ENCODE data around the gene ANKS1B.

Gene ANKS1B

GRCh38 chr12:99176871-99177270, 807.9 kb downstream of the ANKS1B start:
- no peak for TF ChIP-seq JUND (IDR thresholded peaks at IDR 0.05; ENCODE audit: low read depth)
- no peak for DNase-seq (ENCODE audit: low read depth in 1 of 2, low spot score in 1 of 2)
- in situ Hi-C loops (cut with HindIII; ENCODE audit: low pct_unique_long_range_greater_than_20kb, low sequenced_read_pairs), result no loop called here

- in situ Hi-C loops (cut with HindIII; ENCODE audit: low pct_unique_long_range_greater_than_20kb, low sequenced_read_pairs), result no loop called here
These were observed 814.3 kb downstream of the ANKS1B start for GRCh38 chr12:99170461-99170860.

GRCh38 chr12:99170037-99170436, 814.7 kb downstream of the ANKS1B start:
- no peak for TF ChIP-seq JUND (IDR thresholded peaks at IDR 0.05; ENCODE audit: low read depth)
- in situ Hi-C loops (cut with HindIII; ENCODE audit: low pct_unique_long_range_greater_than_20kb, low sequenced_read_pairs), result no loop called here
- no peak for DNase-seq (ENCODE audit: low read depth in 1 of 2, low spot score in 1 of 2)

More at GRCh38 chr12:99170461-99170860, 814.3 kb downstream of the ANKS1B start:
- no peak for DNase-seq (ENCODE audit: low read depth in 1 of 2, low spot score in 1 of 2)
- TF ChIP-seq JUND (IDR thresholded peaks at IDR 0.05; ENCODE audit: low read depth), result no peak

GRCh38 chr12:99157946-99158345, 826.8 kb downstream of the ANKS1B start:
- in situ Hi-C loops (cut with HindIII; ENCODE audit: low pct_unique_long_range_greater_than_20kb, low sequenced_read_pairs), result no loop called here
- TF ChIP-seq JUND (IDR thresholded peaks at IDR 0.05; ENCODE audit: low read depth), result no peak
- no peak for DNase-seq (ENCODE audit: low read depth in 1 of 2, low spot score in 1 of 2)

GRCh38 chr12:99154983-99155336, 829.8 kb downstream of the ANKS1B start:
- no peak for DNase-seq (ENCODE audit: low read depth in 1 of 2, low spot score in 1 of 2)
- no peak for TF ChIP-seq JUND (IDR thresholded peaks at IDR 0.05; ENCODE audit: low read depth)
- in situ Hi-C loops (cut with HindIII; ENCODE audit: low pct_unique_long_range_greater_than_20kb, low sequenced_read_pairs), result no loop called here

- no peak for TF ChIP-seq JUND (IDR thresholded peaks at IDR 0.05; ENCODE audit: low read depth)
- in situ Hi-C loops (cut with HindIII; ENCODE audit: low pct_unique_long_range_greater_than_20kb, low sequenced_read_pairs), result no loop called here
- no peak for DNase-seq (ENCODE audit: low read depth in 1 of 2, low spot score in 1 of 2)
These were observed 830.3 kb downstream of the ANKS1B start for GRCh38 chr12:99154216-99154982.

- in situ Hi-C loops (cut with HindIII; ENCODE audit: low pct_unique_long_range_greater_than_20kb, low sequenced_read_pairs), result no loop called here
- TF ChIP-seq JUND (IDR thresholded peaks at IDR 0.05; ENCODE audit: low read depth), result no peak
- DNase-seq (ENCODE audit: low read depth in 1 of 2, low spot score in 1 of 2), result no peak
These were observed 831.4 kb downstream of the ANKS1B start for GRCh38 chr12:99153293-99153692.

- no peak for TF ChIP-seq JUND (IDR thresholded peaks at IDR 0.05; ENCODE audit: low read depth)
- no peak for DNase-seq (ENCODE audit: low read depth in 1 of 2, low spot score in 1 of 2)
- in situ Hi-C loops (cut with HindIII; ENCODE audit: low pct_unique_long_range_greater_than_20kb, low sequenced_read_pairs), result no loop called here
These were observed 832.4 kb downstream of the ANKS1B start for GRCh38 chr12:99152337-99152736.

- no peak for DNase-seq (ENCODE audit: low read depth in 1 of 2, low spot score in 1 of 2)
- in situ Hi-C loops (cut with HindIII; ENCODE audit: low pct_unique_long_range_greater_than_20kb, low sequenced_read_pairs), result no loop called here
- TF ChIP-seq JUND (IDR thresholded peaks at IDR 0.05; ENCODE audit: low read depth), result no peak
These were observed 833.0 kb downstream of the ANKS1B start for GRCh38 chr12:99151744-99152143.

GRCh38 chr12:99147130-99147529, 837.6 kb downstream of the ANKS1B start:
- in situ Hi-C loops (cut with HindIII; ENCODE audit: low pct_unique_long_range_greater_than_20kb, low sequenced_read_pairs), result no loop called here
- no peak for DNase-seq (ENCODE audit: low read depth in 1 of 2, low spot score in 1 of 2)
- TF ChIP-seq JUND (IDR thresholded peaks at IDR 0.05; ENCODE audit: low read depth), result no peak

- DNase-seq (ENCODE audit: low read depth in 1 of 2, low spot score in 1 of 2), result no peak
- in situ Hi-C loops (cut with HindIII; ENCODE audit: low pct_unique_long_range_greater_than_20kb, low sequenced_read_pairs), result no loop called here
- no peak for TF ChIP-seq JUND (IDR thresholded peaks at IDR 0.05; ENCODE audit: low read depth)
These were observed 838.0 kb downstream of the ANKS1B start for GRCh38 chr12:99146730-99147129.

GRCh38 chr12:99146185-99146584, 838.6 kb downstream of the ANKS1B start:
- TF ChIP-seq JUND (IDR thresholded peaks at IDR 0.05; ENCODE audit: low read depth), result no peak
- in situ Hi-C loops (cut with HindIII; ENCODE audit: low pct_unique_long_range_greater_than_20kb, low sequenced_read_pairs), result no loop called here
- DNase-seq (ENCODE audit: low read depth in 1 of 2, low spot score in 1 of 2), result no peak

GRCh38 chr12:99142651-99143050, 842.1 kb downstream of the ANKS1B start:
- DNase-seq (ENCODE audit: low read depth in 1 of 2, low spot score in 1 of 2), result no peak
- in situ Hi-C loops (cut with HindIII; ENCODE audit: low pct_unique_long_range_greater_than_20kb, low sequenced_read_pairs), result no loop called here
- no peak for TF ChIP-seq JUND (IDR thresholded peaks at IDR 0.05; ENCODE audit: low read depth)
